Panc1 (cell line): Measurements from ENCODE around the gene SLC35F5. TPM values are rescaled to one million over a fixed set of nuclear protein-coding genes. Genes with fewer than 3 reads are reported as not detected.

ENCODE experiments used
- ATAC-seq: fragments of 200-7000 bp; cut with Tn5 transposase; 2 replicates; pipeline ENCODE4 v1.9.1; 2020; ENCODE audit warnings: mild to moderate bottlenecking, moderate library complexity
- BruUV-seq: library from RNA; stranded (reverse); fragments of 400-500 nt; replicated peaks from 2 replicates; lab custom pipeline; 2021; lab: Mats Ljungman, UMichigan
- CTCF ChIA-PET: fragments of 300-600 bp; sonication (Branson Sonifier 250); formaldehyde crosslinking; loops from one replicate; lab custom pipeline; 2022; ENCODE audit warnings: antibody characterized with exemption; lab: Charles Lee
- POLR2A ChIA-PET: fragments of 300-600 bp; sonication (Branson Sonifier 250); formaldehyde crosslinking; loops from one replicate; lab custom pipeline; 2022; ENCODE audit warnings: antibody characterized with exemption; lab: Charles Lee
- DNase-seq: peaks from one replicate; pipeline ENCODE4 v3.0.0-alpha.2; 2010; ENCODE audit warnings: low read depth, low spot score
- H3K27ac ChIP-seq: 2 replicates; pipeline ENCODE4 v1.5.1; 2011; ENCODE audit warnings: mild to moderate bottlenecking, low read length, inconsistent platforms
- H3K27me3 ChIP-seq: fragments of 200-500 bp; sonication (Bioruptor generic); 2 replicates; pipeline ENCODE4 v1.6.0; 2014; ENCODE audit warnings: low read length, inconsistent platforms; ENCODE audit not compliant: control insufficient read depth, insufficient read depth
- H3K36me3 ChIP-seq: fragments of 200-500 bp; sonication (Bioruptor generic); 2 replicates; pipeline ENCODE4 v1.5.1; 2014; ENCODE audit warnings: inconsistent platforms, mild to moderate bottlenecking, low read length, moderate library complexity; ENCODE audit not compliant: control insufficient read depth, insufficient read depth
- H3K4me1 ChIP-seq: 2 replicates; pipeline ENCODE4 v1.5.1; 2011; ENCODE audit warnings: inconsistent platforms, mild to moderate bottlenecking, low read length, moderate library complexity; ENCODE audit not compliant: control insufficient read depth, insufficient read depth
- H3K4me3 ChIP-seq, 2 experiments: 2 replicates each; pipeline ENCODE4 v1.5.1; 2011 to 2012; ENCODE audit warnings: low read depth in 2 of 2, low read length in 2 of 2, mild to moderate bottlenecking in 2 of 2, inconsistent platforms in 1 of 2, moderate library complexity in 1 of 2
- H3K9me3 ChIP-seq: fragments of 200-500 bp; sonication (Bioruptor generic); 2 replicates; pipeline ENCODE4 v1.5.1; 2014; ENCODE audit warnings: low read depth, mild to moderate bottlenecking, inconsistent platforms, low read length, moderate library complexity; ENCODE audit not compliant: control insufficient read depth, insufficient read depth
- POLR2AphosphoS5 ChIP-seq: IDR thresholded peaks from 2 replicates; pipeline ENCODE4 v1.6.1; 2012; ENCODE audit warnings: mild to moderate bottlenecking, low read depth, low read length, moderate library complexity
- SIN3A ChIP-seq: IDR thresholded peaks from 2 replicates; pipeline ENCODE4 v1.6.1; 2012; ENCODE audit warnings: low read depth, mild to moderate bottlenecking, low read length, moderate library complexity, borderline replicate concordance; ENCODE audit not compliant: insufficient read depth
- TCF7L2 ChIP-seq: IDR thresholded peaks from 2 replicates; pipeline ENCODE4 v1.6.1; 2011; ENCODE audit warnings: mild to moderate bottlenecking, low read depth, low read length, inconsistent platforms
- in situ Hi-C: cut with HindIII; loops from 2 replicates; pipeline ENCODE4 v1.10.0; 2016; ENCODE audit warnings: low sequenced_read_pairs, low pct_unique_long_range_greater_than_20kb
- intact Hi-C: fragments of 100-400 bp; cut with micrococcal nuclease; formaldehyde crosslinking; loops from one replicate; pipeline ENCODE4 v1.10.0; 2022; ENCODE audit not compliant: unreplicated experiment
- total RNA-seq: library from RNA; stranded (reverse); gene quantifications from one replicate; pipeline ENCODE4 v1.2.1, GENCODE V29; 2021; ENCODE audit not compliant: unreplicated experiment
- TF ChIP-seq, protein P1 (sequence below): fragments of 450-650 bp; IDR thresholded peaks from 2 replicates; pipeline ENCODE4 v1.5.1; 2017; ENCODE audit warnings: mild to moderate bottlenecking
- TF ChIP-seq, protein P2 (sequence below), 2 experiments: IDR thresholded peaks; 2 replicates each; pipeline ENCODE4 v1.6.1; 2011 to 2012; ENCODE audit warnings: low read depth in 2 of 2, control low read depth in 1 of 2, low read length in 1 of 2, mild to moderate bottlenecking in 1 of 2, moderate library complexity in 1 of 2; ENCODE audit not compliant: insufficient read depth in 1 of 2

SLC35F5 gene
- total RNA-seq, 1 experiment from 2014 or later: 89.8 TPM

DNA sequence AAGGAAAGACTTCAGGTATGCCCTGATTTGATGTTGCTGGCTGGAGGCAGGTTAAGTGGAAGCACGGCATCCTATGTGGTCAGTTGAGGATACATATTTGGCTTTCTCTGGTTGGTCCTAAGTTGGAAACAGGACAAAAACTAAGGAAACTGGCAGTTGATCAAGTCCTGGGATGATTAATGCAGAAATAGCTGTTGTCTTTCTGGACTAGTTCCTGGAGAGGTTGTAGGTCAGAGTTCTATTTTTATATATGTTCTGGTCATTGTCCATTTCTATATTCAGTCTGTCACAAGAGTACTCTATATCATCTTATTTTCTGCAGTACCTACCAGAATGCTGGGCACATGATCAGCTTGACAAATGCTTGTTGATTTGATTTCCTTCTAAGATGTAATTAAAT, 4.0 kb upstream of the SLC35F5 start:
- no peaks in the 10 kb centered on the region for H3K9me3 ChIP-seq
- peaks cover 5% of the 10 kb centered on the region; the same call in 1 of the 2 replicates for H3K4me1 ChIP-seq
- no peak for DNase-seq
- no peaks in the 10 kb centered on the region for H3K27me3 ChIP-seq
- BruUV-seq: no TSS peak
- POLR2A ChIA-PET: interaction anchor here (0.6 kb wide), 1 partner anchor 47 kb away, joined by 7 read pairs; no protein-coding TSS in a partner anchor
- intact Hi-C loops (no loop called here), in situ Hi-C loops (no loop called here)
- H3K36me3 ChIP-seq: peaks cover 2% of the 10 kb centered on the region; the same call in 1 of the 2 replicates
- no peak overlapping the region for H3K27ac ChIP-seq
- CTCF ChIA-PET: no interaction called here
- TF ChIP-seq, protein P1, sequence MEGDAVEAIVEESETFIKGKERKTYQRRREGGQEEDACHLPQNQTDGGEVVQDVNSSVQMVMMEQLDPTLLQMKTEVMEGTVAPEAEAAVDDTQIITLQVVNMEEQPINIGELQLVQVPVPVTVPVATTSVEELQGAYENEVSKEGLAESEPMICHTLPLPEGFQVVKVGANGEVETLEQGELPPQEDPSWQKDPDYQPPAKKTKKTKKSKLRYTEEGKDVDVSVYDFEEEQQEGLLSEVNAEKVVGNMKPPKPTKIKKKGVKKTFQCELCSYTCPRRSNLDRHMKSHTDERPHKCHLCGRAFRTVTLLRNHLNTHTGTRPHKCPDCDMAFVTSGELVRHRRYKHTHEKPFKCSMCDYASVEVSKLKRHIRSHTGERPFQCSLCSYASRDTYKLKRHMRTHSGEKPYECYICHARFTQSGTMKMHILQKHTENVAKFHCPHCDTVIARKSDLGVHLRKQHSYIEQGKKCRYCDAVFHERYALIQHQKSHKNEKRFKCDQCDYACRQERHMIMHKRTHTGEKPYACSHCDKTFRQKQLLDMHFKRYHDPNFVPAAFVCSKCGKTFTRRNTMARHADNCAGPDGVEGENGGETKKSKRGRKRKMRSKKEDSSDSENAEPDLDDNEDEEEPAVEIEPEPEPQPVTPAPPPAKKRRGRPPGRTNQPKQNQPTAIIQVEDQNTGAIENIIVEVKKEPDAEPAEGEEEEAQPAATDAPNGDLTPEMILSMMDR: no peak
- TF ChIP-seq, protein P2, sequence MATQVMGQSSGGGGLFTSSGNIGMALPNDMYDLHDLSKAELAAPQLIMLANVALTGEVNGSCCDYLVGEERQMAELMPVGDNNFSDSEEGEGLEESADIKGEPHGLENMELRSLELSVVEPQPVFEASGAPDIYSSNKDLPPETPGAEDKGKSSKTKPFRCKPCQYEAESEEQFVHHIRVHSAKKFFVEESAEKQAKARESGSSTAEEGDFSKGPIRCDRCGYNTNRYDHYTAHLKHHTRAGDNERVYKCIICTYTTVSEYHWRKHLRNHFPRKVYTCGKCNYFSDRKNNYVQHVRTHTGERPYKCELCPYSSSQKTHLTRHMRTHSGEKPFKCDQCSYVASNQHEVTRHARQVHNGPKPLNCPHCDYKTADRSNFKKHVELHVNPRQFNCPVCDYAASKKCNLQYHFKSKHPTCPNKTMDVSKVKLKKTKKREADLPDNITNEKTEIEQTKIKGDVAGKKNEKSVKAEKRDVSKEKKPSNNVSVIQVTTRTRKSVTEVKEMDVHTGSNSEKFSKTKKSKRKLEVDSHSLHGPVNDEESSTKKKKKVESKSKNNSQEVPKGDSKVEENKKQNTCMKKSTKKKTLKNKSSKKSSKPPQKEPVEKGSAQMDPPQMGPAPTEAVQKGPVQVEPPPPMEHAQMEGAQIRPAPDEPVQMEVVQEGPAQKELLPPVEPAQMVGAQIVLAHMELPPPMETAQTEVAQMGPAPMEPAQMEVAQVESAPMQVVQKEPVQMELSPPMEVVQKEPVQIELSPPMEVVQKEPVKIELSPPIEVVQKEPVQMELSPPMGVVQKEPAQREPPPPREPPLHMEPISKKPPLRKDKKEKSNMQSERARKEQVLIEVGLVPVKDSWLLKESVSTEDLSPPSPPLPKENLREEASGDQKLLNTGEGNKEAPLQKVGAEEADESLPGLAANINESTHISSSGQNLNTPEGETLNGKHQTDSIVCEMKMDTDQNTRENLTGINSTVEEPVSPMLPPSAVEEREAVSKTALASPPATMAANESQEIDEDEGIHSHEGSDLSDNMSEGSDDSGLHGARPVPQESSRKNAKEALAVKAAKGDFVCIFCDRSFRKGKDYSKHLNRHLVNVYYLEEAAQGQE (IDR thresholded peaks at IDR 0.05; ENCODE audit: insufficient read depth in 1 of 2, low read depth in 2 of 2, low read length in 1 of 2): no peak
- no peak for ATAC-seq
- no peak overlapping the region for H3K4me3 ChIP-seq

DNA sequence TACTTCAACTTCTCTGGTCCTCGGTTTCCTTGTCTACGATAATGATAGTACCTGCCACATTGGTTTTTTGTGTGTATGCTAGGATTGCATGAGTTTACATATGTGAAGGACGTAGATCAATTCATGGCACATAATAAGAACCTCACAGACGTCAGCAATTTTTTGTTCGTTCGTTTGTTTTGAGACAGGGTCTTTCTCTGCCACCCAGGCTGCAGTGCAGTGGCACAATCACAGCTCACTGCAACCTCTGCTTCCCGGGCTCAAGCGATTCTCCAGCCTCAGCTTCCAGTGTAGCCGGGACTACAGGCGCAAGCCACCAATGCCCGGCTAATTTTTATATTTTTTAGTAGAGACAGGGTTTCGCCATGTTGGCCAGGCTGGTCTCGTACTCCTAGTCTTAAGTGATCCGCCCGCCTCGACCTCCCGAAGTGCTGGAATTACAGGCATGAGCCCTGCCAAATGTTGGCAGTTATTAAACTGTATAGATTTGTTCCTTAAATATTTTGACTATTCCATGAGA, 756 bp upstream of the SLC35F5 start:
- intact Hi-C loops (no loop called here), in situ Hi-C loops (no loop called here)
- Histone ChIP-seq H3K36me3 (peaks cover 7% of the 10 kb centered on the region), H3K4me1 (peaks cover 12% of the 10 kb centered on the region; the same call in 1 of the 2 replicates), H3K9me3 (no peaks in the 10 kb centered on the region), H3K27me3 (no peaks in the 10 kb centered on the region), H3K4me3 (peak overlapping the region; percentile 85 to 89), H3K27ac (peak overlapping the region; percentile 96)
- DNase-seq (no peak), ATAC-seq (no peak; the same call in 1 of the 2 replicates)
- POLR2A ChIA-PET: no interaction called here
- CTCF ChIA-PET: no interaction called here
- TF ChIP-seq POLR2AphosphoS5: no peak
- no peak for TF ChIP-seq TCF7L2
- no peak for TF ChIP-seq SIN3A
- TF ChIP-seq, protein P1: no peak
- TF ChIP-seq, protein P2 (IDR thresholded peaks at IDR 0.05; ENCODE audit: insufficient read depth in 1 of 2, low read depth in 2 of 2, low read length in 1 of 2): no peak
- BruUV-seq: TSS peak; percentile 100
